ENCODE data around the gene RTF1.
"Not testable (repeated sequence)": the region's sequence is repeated elsewhere in the genome, so short reads cannot be mapped to it uniquely, and the experiment has no call there.

The RTF1 gene

GRCh38 chr15:41437448-41437847, 20.6 kb downstream of the RTF1 start:
- DNase-seq (ENCODE audit: low spot score), result no peak

DNA sequence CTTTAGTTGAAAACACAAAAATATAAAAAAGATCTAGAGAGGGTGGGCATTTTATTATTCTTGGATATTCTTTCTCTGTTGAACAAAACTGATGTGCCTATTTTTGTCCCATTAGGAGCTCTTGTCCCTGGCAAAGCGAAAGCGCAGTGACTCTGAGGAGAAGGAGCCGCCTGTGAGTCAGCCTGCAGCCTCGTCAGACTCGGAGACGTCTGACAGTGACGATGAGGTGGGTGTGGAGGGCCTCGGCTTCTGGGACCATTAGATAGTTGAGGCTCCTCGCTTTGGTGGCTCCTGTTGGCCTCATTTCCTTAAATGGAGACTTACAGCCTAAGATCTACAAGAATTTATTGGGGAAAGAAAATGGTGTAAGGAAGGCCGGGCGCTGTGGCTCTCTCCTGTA, 21.3 kb downstream of the RTF1 start:
- DNase-seq (ENCODE audit: low spot score), result no peak

- not testable (repeated sequence) for DNase-seq (ENCODE audit: low spot score)
Observed at GRCh38 chr15:41438745-41439144, 21.9 kb downstream of the RTF1 start.

DNA sequence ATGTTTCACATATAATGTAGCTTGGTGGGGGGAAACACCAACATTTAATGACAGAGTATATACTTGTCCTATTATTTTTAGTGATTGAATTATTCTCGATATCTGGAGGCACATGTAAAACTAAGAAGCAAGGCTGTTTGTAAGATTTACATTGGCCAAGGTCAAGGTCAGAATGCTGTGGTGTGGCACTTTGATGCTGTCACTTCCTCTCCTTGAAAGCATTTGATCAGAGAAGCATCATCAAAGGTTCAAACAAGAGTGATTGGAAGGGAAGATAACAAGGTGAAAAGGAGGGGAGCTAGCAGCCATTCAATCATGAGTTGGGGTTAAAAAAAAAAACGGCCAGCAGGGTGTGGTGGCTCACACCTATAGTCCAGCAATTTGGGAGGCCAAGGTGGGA, 26.4 kb downstream of the RTF1 start:
- no peak for DNase-seq (ENCODE audit: low spot score)

DNA sequence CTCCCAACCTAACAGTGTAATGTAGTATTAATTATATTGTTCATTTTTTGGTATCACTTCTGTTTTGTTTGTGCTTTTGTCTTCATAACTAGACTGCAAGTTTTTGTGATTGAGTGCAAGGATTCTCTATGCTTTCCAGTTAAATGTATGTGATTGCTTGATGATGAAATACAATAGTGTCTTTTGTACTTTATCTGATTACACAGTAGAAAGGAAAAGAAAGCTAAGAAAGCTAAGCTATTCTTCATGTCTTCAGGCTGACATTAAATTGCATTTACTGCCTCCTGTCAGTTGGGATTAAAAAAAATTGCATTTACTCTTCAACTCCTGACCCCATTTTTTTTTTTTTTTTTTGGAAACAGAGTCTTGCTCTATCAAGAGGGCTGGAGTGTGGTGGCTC, 28.5 kb downstream of the RTF1 start:
- DNase-seq (ENCODE audit: low spot score), result no peak

DNA sequence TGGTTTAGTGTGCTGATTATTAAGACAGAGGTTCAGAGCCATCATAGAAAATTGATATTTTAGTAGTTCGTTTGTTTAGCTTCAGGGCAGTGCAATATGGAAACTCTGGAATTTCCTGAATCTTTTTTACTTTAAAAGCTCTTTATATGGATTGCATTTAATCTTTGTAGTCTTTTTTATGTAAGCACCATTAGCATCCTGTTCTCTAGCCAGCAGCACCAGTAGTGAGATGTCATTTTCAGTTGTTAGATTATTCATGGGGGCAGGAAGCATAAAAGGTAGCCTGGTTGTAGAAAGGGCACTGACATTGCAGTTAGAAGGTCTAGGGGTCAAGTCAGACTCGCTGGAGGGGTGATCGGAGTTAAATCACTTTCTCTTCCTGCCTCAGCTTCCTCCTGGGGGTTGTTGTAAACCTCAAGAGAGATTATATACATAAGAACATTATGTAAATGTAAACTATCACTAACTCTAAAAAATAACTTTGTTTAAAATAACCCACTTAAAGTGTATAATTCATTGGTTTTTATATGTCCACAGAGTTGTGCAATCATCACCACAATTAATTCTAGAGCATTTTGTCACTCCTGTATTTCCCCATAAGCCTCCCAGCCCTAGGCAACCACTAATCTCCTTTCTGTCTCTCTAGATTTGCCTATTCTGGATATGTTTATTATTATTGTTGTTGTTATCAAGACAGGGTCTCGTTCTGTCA, 45.3 kb downstream of the RTF1 start:
- DNase-seq (ENCODE audit: low spot score), result no peak

DNA sequence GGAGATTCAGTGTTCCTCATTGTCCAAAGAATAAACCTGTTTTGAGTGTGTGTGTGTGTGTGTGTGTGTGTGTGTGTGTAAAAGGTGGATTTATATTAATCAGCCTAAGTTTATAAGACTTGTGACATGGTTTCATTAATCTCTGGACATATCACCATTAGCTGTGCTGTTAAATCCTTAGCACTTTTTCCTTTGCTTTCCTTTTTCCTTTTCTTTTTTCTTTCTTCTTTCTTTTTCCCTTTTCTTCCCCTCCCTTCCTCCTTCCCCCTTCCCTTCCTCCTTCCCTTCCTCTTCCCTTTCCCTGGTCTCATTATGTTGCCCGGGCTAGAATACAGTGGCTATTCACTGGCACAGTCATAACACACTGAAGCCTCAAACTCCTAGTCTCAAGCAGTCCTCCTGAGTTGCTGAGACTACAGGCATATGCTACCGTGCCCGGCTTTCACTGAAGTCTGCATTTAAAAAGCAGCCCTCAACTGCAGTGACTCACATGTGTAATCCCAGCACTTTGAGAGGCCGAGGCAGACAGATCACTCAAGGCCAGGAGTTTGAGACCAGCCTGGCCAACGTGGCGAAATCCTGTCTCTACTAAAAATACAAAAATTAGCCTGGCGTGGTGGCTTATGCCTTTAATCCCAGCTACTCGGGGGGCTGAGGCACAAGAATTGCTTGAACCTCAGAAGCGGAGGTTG, 48.1 kb downstream of the RTF1 start:
- no peak for DNase-seq (ENCODE audit: low spot score)

DNA sequence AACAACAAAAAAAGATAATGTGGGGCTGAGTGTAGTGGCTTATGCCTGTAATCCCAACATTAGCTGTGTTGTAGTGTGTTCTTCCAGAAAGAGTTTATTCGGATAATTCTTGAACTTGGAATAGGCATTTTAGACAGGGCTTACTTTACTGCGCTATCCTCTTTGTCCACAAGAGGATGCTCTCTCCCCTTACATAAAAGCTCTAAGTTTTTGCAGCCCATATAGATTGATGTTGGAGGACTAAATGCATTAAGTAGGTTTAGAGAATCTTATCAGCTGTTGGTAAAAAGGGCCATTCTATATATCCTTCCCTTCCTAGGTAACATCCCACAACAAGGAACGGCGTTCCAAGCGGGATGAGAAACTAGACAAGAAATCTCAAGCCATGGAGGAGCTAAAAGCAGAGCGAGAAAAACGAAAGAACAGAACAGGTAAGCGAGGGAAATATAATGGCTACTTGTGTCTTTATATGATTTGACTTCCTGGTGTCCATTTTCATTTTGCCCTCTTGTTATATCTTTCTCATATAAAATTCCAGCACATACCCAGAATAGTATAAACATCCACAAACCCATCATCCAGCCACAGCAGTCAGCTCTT, 49.0 kb downstream of the RTF1 start:
- DNase-seq (ENCODE audit: low spot score), result peak; percentile 59

GRCh38 chr15:41466711-41467110, 49.8 kb downstream of the RTF1 start:
- no peak for DNase-seq (ENCODE audit: low spot score)

GRCh38 chr15:41469644-41470043, 52.7 kb downstream of the RTF1 start:
- not testable (repeated sequence) for DNase-seq (ENCODE audit: low spot score)

DNA sequence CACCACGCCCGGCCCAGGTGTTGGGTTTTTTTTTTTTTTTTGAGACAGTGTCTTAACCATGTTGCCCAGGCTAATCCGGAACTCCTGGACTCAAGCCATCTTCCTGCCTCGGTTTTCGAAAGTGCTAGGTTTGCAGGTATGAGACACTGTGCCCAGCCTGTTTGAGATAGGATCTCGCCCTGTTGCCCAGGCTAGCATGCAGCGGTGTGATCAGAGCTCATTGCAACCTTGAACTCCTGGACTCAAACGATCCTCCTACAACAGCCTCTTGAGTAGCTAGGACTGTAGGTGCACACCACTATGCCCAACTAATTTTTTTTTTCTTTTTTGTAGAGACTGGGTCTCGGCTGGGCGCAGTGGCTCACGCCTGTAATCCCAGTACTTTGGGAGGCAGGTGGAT, 56.5 kb downstream of the RTF1 start:
- DNase-seq (ENCODE audit: low spot score), result no peak

GRCh38 chr15:41474436-41474835, 57.5 kb downstream of the RTF1 start:
- DNase-seq (ENCODE audit: low spot score), result no peak

GRCh38 chr15:41474941-41475340, 58.0 kb downstream of the RTF1 start:
- no peak for DNase-seq (ENCODE audit: low spot score)

DNA sequence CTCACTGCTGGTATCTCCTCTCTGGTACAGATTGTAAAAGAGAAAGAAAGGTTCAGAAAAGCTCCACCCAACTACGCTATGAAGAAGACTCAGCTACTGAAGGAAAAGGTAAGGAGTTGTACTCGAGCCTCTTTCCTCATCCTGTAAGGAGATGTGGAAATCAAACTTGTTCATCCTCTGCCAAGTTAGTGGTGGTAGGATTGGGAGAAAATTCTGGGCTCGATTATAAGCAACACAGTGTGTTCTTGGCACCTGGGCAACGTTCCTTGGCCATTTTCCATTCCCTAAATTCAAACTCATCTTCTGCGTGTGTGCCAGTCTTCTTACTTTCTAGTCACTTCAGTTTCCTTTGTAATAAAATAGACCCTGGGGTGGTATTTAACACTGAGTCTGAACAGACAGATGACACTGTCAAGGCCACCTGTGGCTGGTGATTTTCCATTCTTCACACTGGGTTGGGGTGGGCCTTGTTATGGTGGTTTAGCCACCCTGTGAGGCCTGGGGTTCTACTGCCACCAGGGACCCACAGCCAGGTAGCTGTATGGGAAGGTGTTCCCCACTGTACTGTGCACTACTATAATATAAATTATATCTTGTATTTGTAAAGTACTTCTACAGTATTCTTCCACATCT, 59.6 kb downstream of the RTF1 start:
- no peak for DNase-seq (ENCODE audit: low spot score)

GRCh38 chr15:41480396-41481140, 63.7 kb downstream of the RTF1 start:
- no peak for DNase-seq (ENCODE audit: low spot score)

DNA sequence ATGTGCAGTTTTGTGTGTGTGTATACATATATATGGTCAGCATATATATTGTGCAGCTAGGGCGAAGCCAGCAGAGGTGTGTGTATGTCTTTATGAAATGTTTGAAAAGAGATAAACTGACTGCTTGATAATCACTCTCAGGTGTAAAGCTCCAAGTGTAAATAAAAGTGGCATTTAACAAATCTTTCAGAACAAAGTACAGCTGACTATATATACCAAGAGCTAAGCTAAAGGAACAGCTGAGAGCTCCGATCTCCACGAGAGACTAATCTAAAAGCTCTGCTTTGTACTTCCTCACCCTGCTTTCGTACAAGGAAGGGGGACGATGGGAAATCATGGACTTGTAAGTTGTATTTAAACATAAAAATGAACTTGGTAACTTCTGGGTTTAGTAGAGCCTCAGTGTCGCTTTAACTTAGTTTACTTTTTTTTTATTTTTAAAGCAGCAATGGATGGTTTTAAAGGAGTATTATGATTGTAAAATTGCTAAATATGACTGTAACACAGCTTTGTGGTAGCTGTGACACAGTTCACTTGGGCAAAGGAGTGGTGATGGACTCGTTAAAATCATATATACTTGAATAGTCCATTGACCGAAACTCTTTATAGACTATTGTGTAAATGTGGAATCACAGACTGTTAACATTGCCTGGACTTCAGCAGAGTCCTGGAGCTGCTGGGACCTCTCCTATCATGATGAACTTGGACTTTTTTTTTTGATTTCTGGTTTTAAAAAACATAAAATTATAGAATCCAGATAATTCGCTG, 65.4 kb downstream of the RTF1 start:
- DNase-seq (ENCODE audit: low spot score), result no peak

GRCh38 chr15:41483115-41483514, 66.2 kb downstream of the RTF1 start:
- DNase-seq (ENCODE audit: low spot score), result no peak

- DNase-seq (ENCODE audit: low spot score), result no peak
Observed at GRCh38 chr15:41483519-41483918, 66.6 kb downstream of the RTF1 start.

DNA sequence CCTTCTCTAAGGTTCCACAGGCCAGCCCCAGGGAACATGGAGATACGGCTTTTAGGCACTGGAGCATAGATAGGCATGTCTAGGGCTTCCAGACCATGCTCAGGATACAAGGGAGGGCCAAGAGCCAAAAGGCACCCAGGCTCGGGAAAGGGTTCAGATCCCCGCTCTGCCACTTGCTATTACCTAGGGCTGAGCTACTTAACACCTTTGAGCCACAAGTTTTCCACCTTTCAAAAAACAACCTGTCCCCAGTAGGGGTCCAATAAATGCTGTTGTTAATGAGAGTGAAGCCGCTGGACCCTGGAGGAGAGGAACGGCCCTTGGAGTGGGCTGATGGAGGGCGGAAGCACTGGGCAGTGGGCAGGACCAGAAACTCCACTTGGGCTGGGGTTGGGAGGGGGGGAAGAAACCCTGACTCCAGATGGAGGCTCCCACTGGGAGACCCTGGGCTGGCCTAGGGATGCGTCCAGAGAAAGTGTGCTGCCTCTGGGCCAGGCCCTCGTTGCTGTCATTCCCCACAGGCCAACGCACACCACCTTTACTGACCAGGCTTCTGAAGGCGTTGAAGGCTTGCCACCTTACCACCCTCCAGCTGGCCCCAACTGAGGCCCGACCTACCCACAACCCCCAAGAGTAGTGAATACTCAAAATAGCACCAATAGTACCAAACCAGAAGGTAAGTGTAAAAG, 68.2 kb downstream of the RTF1 start:
- DNase-seq (ENCODE audit: low spot score), result no peak

DNA sequence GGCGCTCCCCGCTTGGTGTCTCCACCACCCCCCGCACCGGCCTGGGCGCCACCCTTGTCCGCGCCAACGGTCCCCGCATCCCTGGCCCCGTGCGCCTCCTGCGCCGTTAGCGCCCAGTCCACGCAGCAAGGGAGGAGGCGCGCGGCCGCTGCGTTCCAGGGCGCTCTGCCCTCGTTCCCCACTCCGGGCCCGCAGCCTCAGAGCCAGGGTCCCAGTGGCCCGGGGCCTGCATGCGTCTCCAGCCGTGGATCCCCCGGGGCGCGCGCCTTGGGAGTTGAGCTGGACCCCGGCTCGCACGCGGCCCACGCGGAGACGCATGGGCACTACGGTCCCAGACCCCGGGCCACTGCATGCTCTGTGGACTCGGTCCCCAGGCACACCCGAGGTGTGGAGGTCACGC, 69.4 kb downstream of the RTF1 start:
- DNase-seq (ENCODE audit: low spot score), result no peak

DNA sequence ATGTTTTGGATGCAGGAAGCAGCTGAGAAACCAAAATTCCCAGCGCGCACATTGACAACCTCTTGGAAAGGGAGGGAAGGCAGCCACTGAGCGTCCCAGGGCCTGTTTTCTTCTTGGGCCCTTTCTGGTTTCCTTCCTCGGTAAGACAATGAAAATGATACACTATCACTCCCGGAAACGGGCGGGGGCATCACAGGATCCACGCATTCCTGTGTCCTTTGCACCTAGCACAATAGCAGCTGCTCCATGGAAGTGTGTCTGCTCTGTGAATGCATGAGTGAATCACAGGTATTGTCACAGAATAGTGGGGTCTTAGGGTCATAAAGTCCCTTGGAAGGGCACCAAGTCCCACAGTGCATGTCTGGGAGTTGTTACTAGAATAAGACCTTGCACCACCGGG, 70.5 kb downstream of the RTF1 start:
- no peak for DNase-seq (ENCODE audit: low spot score)

Measured in iPS-NIHi11 (cell line).